ENCODE data around the gene ZSWIM4.
A peak's percentile ranks its signal among the peaks of the same experiment; 100 is the strongest.
"Not testable (repeated sequence)": the region's sequence is repeated elsewhere in the genome, so short reads cannot be mapped to it uniquely, and the experiment has no call there.

The ZSWIM4 gene

GRCh38 chr19:13794757-13795589, at the start of gene ZSWIM4:
TSS of gene ZSWIM4 (plus strand) at chr19:13795443. CDS start at chr19:13795649, 206 bp downstream.
- TF ChIP-seq, protein P1, sequence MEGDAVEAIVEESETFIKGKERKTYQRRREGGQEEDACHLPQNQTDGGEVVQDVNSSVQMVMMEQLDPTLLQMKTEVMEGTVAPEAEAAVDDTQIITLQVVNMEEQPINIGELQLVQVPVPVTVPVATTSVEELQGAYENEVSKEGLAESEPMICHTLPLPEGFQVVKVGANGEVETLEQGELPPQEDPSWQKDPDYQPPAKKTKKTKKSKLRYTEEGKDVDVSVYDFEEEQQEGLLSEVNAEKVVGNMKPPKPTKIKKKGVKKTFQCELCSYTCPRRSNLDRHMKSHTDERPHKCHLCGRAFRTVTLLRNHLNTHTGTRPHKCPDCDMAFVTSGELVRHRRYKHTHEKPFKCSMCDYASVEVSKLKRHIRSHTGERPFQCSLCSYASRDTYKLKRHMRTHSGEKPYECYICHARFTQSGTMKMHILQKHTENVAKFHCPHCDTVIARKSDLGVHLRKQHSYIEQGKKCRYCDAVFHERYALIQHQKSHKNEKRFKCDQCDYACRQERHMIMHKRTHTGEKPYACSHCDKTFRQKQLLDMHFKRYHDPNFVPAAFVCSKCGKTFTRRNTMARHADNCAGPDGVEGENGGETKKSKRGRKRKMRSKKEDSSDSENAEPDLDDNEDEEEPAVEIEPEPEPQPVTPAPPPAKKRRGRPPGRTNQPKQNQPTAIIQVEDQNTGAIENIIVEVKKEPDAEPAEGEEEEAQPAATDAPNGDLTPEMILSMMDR (conservative IDR thresholded peaks at IDR 0.05) = no peak
- H3K27ac ChIP-seq = peak within 1 kb of the TSS; percentile 83; the same call in 1 of the 2 replicates

DNA sequence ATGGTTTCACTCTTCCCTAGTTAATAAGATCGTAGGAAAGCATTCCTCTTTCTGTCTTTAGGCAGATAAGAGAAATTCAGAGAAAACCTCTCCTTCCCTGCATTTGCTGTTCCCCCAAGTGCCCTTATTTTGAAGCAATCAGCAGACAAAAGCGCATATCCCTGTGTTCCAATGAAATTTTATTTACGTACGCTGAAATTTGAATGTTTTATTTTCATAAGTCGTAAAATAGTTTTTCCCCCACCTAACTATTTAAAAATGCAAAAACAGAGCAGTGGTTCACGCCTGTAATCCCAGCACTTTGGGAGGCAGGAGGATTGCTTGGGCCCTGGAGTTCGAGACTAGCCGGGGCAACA, 48.2 kb upstream of the ZSWIM4 start:
- TF ChIP-seq, protein P1 (conservative IDR thresholded peaks at IDR 0.05) = no peak

GRCh38 chr19:13748169-13748828, 46.9 kb upstream of the ZSWIM4 start:
- TF ChIP-seq, protein P1 (conservative IDR thresholded peaks at IDR 0.05) = no peak

More for the DNA sequence above, 48.2 kb upstream of the ZSWIM4 start:
- H3K27ac ChIP-seq = peak overlapping the region; percentile 83

DNA sequence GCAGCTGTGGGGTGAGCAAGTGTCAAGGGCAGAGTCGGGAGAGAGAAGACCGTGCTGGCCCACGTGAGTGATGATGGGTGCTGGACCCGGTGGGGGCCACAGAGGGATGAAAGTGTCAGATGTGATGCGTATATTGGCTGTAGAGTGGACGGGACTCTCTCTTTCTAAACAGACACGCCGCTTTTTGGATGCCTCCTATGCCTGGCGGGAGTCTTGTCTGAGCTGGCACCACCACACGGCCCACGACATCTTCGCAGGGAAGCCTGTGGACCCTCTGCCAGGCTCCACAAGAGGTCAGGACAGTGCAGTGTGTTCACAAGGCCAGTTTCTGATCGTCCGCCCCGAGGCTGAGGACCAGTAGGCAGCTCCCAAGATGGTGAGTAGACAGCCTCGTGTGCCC, 43.8 kb upstream of the ZSWIM4 start:
- TF ChIP-seq, protein P1 (conservative IDR thresholded peaks at IDR 0.05) = no peak
- H3K27ac ChIP-seq = no peak overlapping the region

More at GRCh38 chr19:13748169-13748828, 46.9 kb upstream of the ZSWIM4 start:
- H3K27ac ChIP-seq = peak overlapping the region; percentile 83

DNA sequence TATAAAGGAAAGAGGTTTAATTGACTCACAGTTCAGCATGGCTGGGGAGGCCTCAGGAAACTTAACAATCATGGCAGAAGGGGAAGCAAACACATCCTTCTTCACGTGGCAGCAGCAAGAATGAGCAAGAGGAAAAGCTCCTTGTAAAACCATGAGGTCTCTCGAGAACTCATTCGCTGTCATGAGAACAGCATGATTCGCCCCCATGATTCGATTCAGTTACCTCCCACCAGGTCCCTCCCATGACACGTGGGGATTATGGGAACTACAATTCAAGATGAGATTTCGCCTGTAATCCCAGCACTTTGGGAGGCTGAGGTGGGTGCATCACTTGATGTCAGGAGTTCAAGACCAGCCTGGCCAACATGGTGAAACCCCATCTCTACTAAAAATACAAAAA, 41.6 kb upstream of the ZSWIM4 start:
- not testable (repeated sequence) for H3K27ac ChIP-seq

DNA sequence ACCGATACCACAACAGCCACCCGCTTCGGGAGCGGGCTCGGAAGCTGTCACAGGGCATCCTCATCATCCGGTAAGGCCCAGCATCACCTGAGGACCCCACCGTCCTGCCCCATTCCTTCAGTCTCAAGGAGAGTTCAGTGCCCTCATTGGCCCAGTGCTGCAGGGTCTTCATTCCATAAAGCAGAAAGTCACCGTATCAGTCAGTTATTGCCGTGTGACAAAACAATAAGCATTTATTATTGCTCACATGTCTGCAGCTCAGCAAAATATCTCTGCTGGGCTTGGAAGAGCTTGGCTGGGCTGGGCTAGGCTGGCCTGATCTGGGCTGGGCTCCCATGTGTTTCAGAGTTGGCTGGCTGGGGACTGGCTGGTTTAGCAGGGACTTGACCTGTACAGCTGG, 39.0 kb upstream of the ZSWIM4 start:
- no peak overlapping the region for H3K27ac ChIP-seq
- TF ChIP-seq, protein P1 (conservative IDR thresholded peaks at IDR 0.05) = no peak

GRCh38 chr19:13757805-13758772, 37.2 kb upstream of the ZSWIM4 start:
- TF ChIP-seq, protein P1 (conservative IDR thresholded peaks at IDR 0.05) = no peak
- H3K27ac ChIP-seq = no peak overlapping the region

Data from VCaP (cell line).